Caco-2 (cell line): Measurements from ENCODE around the gene EPHA2. TPM values are rescaled to one million over a fixed set of nuclear protein-coding genes. Genes with fewer than 3 reads are reported as not detected.
A peak's percentile ranks its signal among the peaks of the same experiment; 100 is the strongest.

Source experiments
- BruUV-seq: library from RNA; stranded (reverse); fragments of 400-500 nt; replicated peaks from 2 replicates; lab custom pipeline; 2021; lab: Mats Ljungman, UMichigan
- CTCF ChIA-PET: fragments of 300-600 bp; sonication (Branson Sonifier 250); formaldehyde crosslinking; loops from one replicate; lab custom pipeline; 2022; ENCODE audit warnings: antibody characterized with exemption; lab: Charles Lee
- POLR2A ChIA-PET: fragments of 300-600 bp; sonication (Branson Sonifier 250); formaldehyde crosslinking; loops from one replicate; lab custom pipeline; 2022; ENCODE audit warnings: antibody characterized with exemption; lab: Charles Lee
- DNase-seq, 2 experiments: peaks; one replicate each; pipeline versions ENCODE4 v3.0.0 to v3.0.0-alpha.2; 2020 to 2022
- H3K27me3 ChIP-seq: replicated peaks from 2 replicates; pipeline ENCODE4 v1.6.0; 2011; ENCODE audit warnings: low read length; ENCODE audit not compliant: control insufficient read depth, insufficient read depth
- H3K36me3 ChIP-seq: 2 replicates; pipeline ENCODE4 v1.5.1; 2011; ENCODE audit warnings: low read length; ENCODE audit not compliant: control insufficient read depth, insufficient read depth
- H3K4me1 ChIP-seq: fragments of 250-450 bp; sonication (Bioruptor Pico); 2 replicates; pipeline ENCODE4 v1.5.1; 2020; ENCODE audit warnings: mild to moderate bottlenecking
- H3K4me3 ChIP-seq: 2 replicates; pipeline ENCODE4 v1.5.1; 2011; ENCODE audit warnings: low read depth, mild to moderate bottlenecking, control low read depth, low read length
- H3K9me3 ChIP-seq: fragments of 250-450 bp; sonication (Bioruptor Pico); 2 replicates; pipeline ENCODE4 v1.5.1; 2020; ENCODE audit warnings: mild to moderate bottlenecking, moderate library complexity
- H3K27ac Mint-ChIP-seq: one replicate; pipeline ENCODE4 v1.8.0; 2022; ENCODE audit warnings: mixed read lengths; ENCODE audit not compliant: unreplicated experiment
- H3K27me3 Mint-ChIP-seq: one replicate; pipeline ENCODE4 v1.8.0; 2022; ENCODE audit warnings: mixed read lengths; ENCODE audit not compliant: insufficient read depth, unreplicated experiment
- H3K36me3 Mint-ChIP-seq: one replicate; pipeline ENCODE4 v1.8.0; 2022; ENCODE audit warnings: mild to moderate bottlenecking, mixed read lengths; ENCODE audit not compliant: insufficient read depth, unreplicated experiment
- H3K4me1 Mint-ChIP-seq: one replicate; pipeline ENCODE4 v1.8.0; 2022; ENCODE audit warnings: low read depth, mixed read lengths; ENCODE audit not compliant: unreplicated experiment
- H3K4me3 Mint-ChIP-seq: one replicate; pipeline ENCODE4 v1.8.0; 2022; ENCODE audit warnings: mild to moderate bottlenecking, moderate library complexity, mixed read lengths; ENCODE audit not compliant: unreplicated experiment
- H3K9me3 Mint-ChIP-seq: one replicate; pipeline ENCODE4 v1.8.0; 2022; ENCODE audit warnings: mixed read lengths; ENCODE audit not compliant: unreplicated experiment
- CTCF ChIP-seq, 2 experiments: fragments of 200-600 bp in 1 of 2; IDR thresholded peaks; 1 replicate in 1 of 2; 2 replicates in 1 of 2; pipeline versions ENCODE4 v1.5.1 to v1.8.0; 2011 to 2022; ENCODE audit warnings: antibody characterized with exemption in 1 of 2, control low read depth in 1 of 2, inconsistent platforms in 1 of 2, low read depth in 1 of 2, low read length in 1 of 2, mild to moderate bottlenecking in 1 of 2, moderate library complexity in 1 of 2; ENCODE audit not compliant: insufficient read depth in 1 of 2, severe bottlenecking in 1 of 2, unreplicated experiment in 1 of 2
- intact Hi-C: fragments of 100-400 bp; cut with micrococcal nuclease; formaldehyde crosslinking; loops from one replicate; pipeline ENCODE4 v1.10.0; 2022; ENCODE audit not compliant: unreplicated experiment
- total RNA-seq: library from RNA; stranded (reverse); gene quantifications from 2 replicates; pipeline ENCODE4 v1.2.3, GENCODE V29; 2022

The EPHA2 gene
- total RNA-seq, 1 experiment from 2014 or later: 31.2 TPM

GRCh38 chr1:16085522-16085921 is 70.3 kb downstream of the EPHA2 start:
- CTCF ChIA-PET: interaction anchor here (0.7 kb wide), 1 partner anchor 103 kb away, joined by 5 read pairs; no protein-coding TSS in a partner anchor
- no peak for DNase-seq
- no TSS peak for BruUV-seq
- Histone ChIP-seq H3K4me1 (no peaks in the 10 kb centered on the region), H3K9me3 (no peaks in the 10 kb centered on the region), H3K36me3 (no peaks in the 10 kb centered on the region), H3K27me3 (no peaks in the 10 kb centered on the region), H3K4me3 (no peak overlapping the region)
- TF ChIP-seq CTCF (IDR thresholded peaks at IDR 0.05; ENCODE audit: insufficient read depth in 1 of 2, low read depth in 1 of 2, low read length in 1 of 2, severe bottlenecking in 1 of 2, unreplicated experiment in 1 of 2): no peak
- no peaks in the 10 kb centered on the region for H3K9me3 Mint-ChIP-seq
- no peaks in the 10 kb centered on the region for H3K36me3 Mint-ChIP-seq
- intact Hi-C loops: no loop called here
- H3K4me3 Mint-ChIP-seq: no peak overlapping the region
- POLR2A ChIA-PET: no interaction called here
- no peak overlapping the region for H3K27ac Mint-ChIP-seq
- H3K4me1 Mint-ChIP-seq: no peaks in the 10 kb centered on the region
- no peaks in the 10 kb centered on the region for H3K27me3 Mint-ChIP-seq

GRCh38 chr1:16083486-16083885 is 72.4 kb downstream of the EPHA2 start:
- no peaks in the 10 kb centered on the region for H3K27me3 Mint-ChIP-seq
- intact Hi-C loops: loop anchor here (2.0 to 5.0 kb wide), 2 partner anchors 29 to 54 kb away; no protein-coding TSS in a partner anchor
- no peaks in the 10 kb centered on the region for H3K9me3 Mint-ChIP-seq
- H3K9me3 ChIP-seq: no peaks in the 10 kb centered on the region
- DNase-seq: no peak
- no peak for TF ChIP-seq CTCF (IDR thresholded peaks at IDR 0.05; ENCODE audit: insufficient read depth in 1 of 2, low read depth in 1 of 2, low read length in 1 of 2, severe bottlenecking in 1 of 2, unreplicated experiment in 1 of 2)
- no peaks in the 10 kb centered on the region for H3K36me3 Mint-ChIP-seq
- no TSS peak for BruUV-seq
- CTCF ChIA-PET: interaction anchor here (1.2 to 2.8 kb wide), 6 partner anchors 10 to 105 kb away, joined by 3 to 11 read pairs (median 8); partner anchors contain the start of genes EPHA2 and FAM131C
- H3K4me1 Mint-ChIP-seq: no peaks in the 10 kb centered on the region
- H3K4me3 Mint-ChIP-seq: no peak overlapping the region
- H3K4me1 ChIP-seq: peaks cover 5% of the 10 kb centered on the region; the same call in 1 of the 2 replicates
- no peaks in the 10 kb centered on the region for H3K36me3 ChIP-seq
- no peak overlapping the region for H3K4me3 ChIP-seq
- POLR2A ChIA-PET: no interaction called here
- no peaks in the 10 kb centered on the region for H3K27me3 ChIP-seq
- no peak overlapping the region for H3K27ac Mint-ChIP-seq

GRCh38 chr1:16082283-16083038 is 73.4 kb downstream of the EPHA2 start:
- no peaks in the 10 kb centered on the region for H3K4me1 Mint-ChIP-seq
- BruUV-seq: no TSS peak

More at GRCh38 chr1:16082283-16083038, 73.4 kb downstream of the EPHA2 start:
- intact Hi-C loops: loop anchor here (2.0 to 5.0 kb wide), 2 partner anchors 30 to 55 kb away; no protein-coding TSS in a partner anchor
- ChIA-PET CTCF (interaction anchor here (0.5 to 2.8 kb wide), 16 partner anchors 9 to 283 kb away, joined by 3 to 11 read pairs (median 6); partner anchors contain the start of genes EPHA2 and FAM131C), POLR2A (no interaction called here)
- no peaks in the 10 kb centered on the region for H3K9me3 ChIP-seq
- Mint-ChIP-seq H3K36me3 (no peaks in the 10 kb centered on the region), H3K27me3 (no peaks in the 10 kb centered on the region), H3K27ac (peak overlapping the region; percentile 63), H3K9me3 (no peaks in the 10 kb centered on the region), H3K4me3 (no peak overlapping the region)
- H3K27me3 ChIP-seq: no peaks in the 10 kb centered on the region
- H3K36me3 ChIP-seq: no peaks in the 10 kb centered on the region
- H3K4me3 ChIP-seq: no peak overlapping the region
- peaks cover 5% of the 10 kb centered on the region; the same call in 1 of the 2 replicates for H3K4me1 ChIP-seq
- peak; percentile 64 to 79 for DNase-seq
- TF ChIP-seq CTCF (IDR thresholded peaks at IDR 0.05; ENCODE audit: insufficient read depth in 1 of 2, low read depth in 1 of 2, low read length in 1 of 2, severe bottlenecking in 1 of 2, unreplicated experiment in 1 of 2): peak; percentile 83 to 89
